ENCODE data around the gene CBFA2T3. TPM values are rescaled to one million over a fixed set of nuclear protein-coding genes. Genes with fewer than 3 reads are reported as not detected.

CBFA2T3 gene
- total RNA-seq, 1 experiment from 2014 or later = 2.9 TPM

- no peak overlapping the region for H2BK12ac ChIP-seq (ENCODE audit: insufficient read length, low read depth, low read length)
- no peak overlapping the region for H2BK20ac ChIP-seq (ENCODE audit: low read depth, low read length, poor library complexity, severe bottlenecking)
- H3K4ac ChIP-seq (ENCODE audit: low read depth, low read length) = no peak overlapping the region
- TF ChIP-seq CTCF (conservative IDR thresholded peaks at IDR 0.05) = no peak
- H3K27ac ChIP-seq (ENCODE audit: insufficient read length, low read depth, low read length) = no peak overlapping the region
- no peaks in the 10 kb centered on the region for H3K79me2 ChIP-seq (ENCODE audit: insufficient read depth, low read length)
- no peaks in the 10 kb centered on the region for H3K27me3 ChIP-seq (ENCODE audit: insufficient read depth, low read length)
- no peaks in the 10 kb centered on the region for H3K79me1 ChIP-seq (ENCODE audit: insufficient read depth, low read depth, low read length, poor library complexity, severe bottlenecking)
- H3K27me3 Mint-ChIP-seq (ENCODE audit: low read depth) = no peaks in the 10 kb centered on the region
- H3K14ac ChIP-seq (ENCODE audit: insufficient read depth, low read length) = no peak overlapping the region; the same call in 1 of the 2 replicates
- H3K18ac ChIP-seq (ENCODE audit: insufficient read length, low read depth, low read length) = no peak overlapping the region
- no peak overlapping the region for H2AFZ ChIP-seq (ENCODE audit: low read length)
- H3K23me2 ChIP-seq (ENCODE audit: insufficient read length, low read depth, low read length, poor library complexity, severe bottlenecking) = no peaks in the 10 kb centered on the region
- no peak overlapping the region for H4K5ac ChIP-seq (ENCODE audit: insufficient read length, low read depth, low read length)
- H3K36me3 Mint-ChIP-seq (ENCODE audit: insufficient read depth in 1 of 3, low read depth in 3 of 3) = no peaks in the 10 kb centered on the region
- H3T11ph ChIP-seq (ENCODE audit: low read length) = no peak overlapping the region
- no peak overlapping the region for H3K9ac ChIP-seq (ENCODE audit: extremely low read depth, insufficient read length, low read length)
- H3K4me1 Mint-ChIP-seq = peaks cover 0 to 11% of the 10 kb centered on the region in 2 experiments; a peak in 1 of 4 replicates
- no peaks in the 10 kb centered on the region for H3K9me3 ChIP-seq (ENCODE audit: control insufficient read depth, low read depth, low read length)
- H3K56ac ChIP-seq (ENCODE audit: insufficient read length, low read depth, low read length) = no peak overlapping the region
- DNase-seq = no peak
- WGBS (ENCODE audit: extremely low coverage, insufficient read length, low lambda C conversion rate) = no CpG with 5 or more reads among the region's 26 CpGs
- no peak overlapping the region for H4K91ac ChIP-seq (ENCODE audit: insufficient read length, low read depth, low read length)
- no peak overlapping the region for H3K23ac ChIP-seq (ENCODE audit: insufficient read length, low read depth, low read length)
- H2BK5ac ChIP-seq (ENCODE audit: insufficient read length, low read length) = no peak overlapping the region
- no peak overlapping the region for H3K4me2 ChIP-seq (ENCODE audit: insufficient read depth, insufficient read length, low read length)
- H4K20me1 ChIP-seq (ENCODE audit: control insufficient read depth, insufficient read depth, insufficient read length) = no peaks in the 10 kb centered on the region
- H4K8ac ChIP-seq (replicated peaks; ENCODE audit: insufficient read length, low read depth, low read length) = peak overlapping the region; percentile 86
- no peak overlapping the region for H2BK120ac ChIP-seq (ENCODE audit: low read depth, low read length, poor library complexity, severe bottlenecking)
- no peaks in the 10 kb centered on the region for H3K9me3 Mint-ChIP-seq
- 0 out of 7 replicates have a peak overlapping the region, but pooled peaks of 1 of the 3 experiments have one; percentile 38 for H3K27ac Mint-ChIP-seq
- H3K4me3 Mint-ChIP-seq = no peak overlapping the region
- H3K4me1 ChIP-seq (ENCODE audit: insufficient read depth, low read length) = no peaks in the 10 kb centered on the region
- H2AK5ac ChIP-seq (ENCODE audit: insufficient read length, low read length) = no peak overlapping the region
- no peak overlapping the region for H2BK15ac ChIP-seq (ENCODE audit: low read depth, low read length)
Measured at GRCh38 chr16:88882358-88883030, 94.5 kb downstream of the CBFA2T3 start.

All from H9 (cell line).